ENCODE measurements around the gene CHN2. TPM values are rescaled to one million over a fixed set of nuclear protein-coding genes. Genes with fewer than 3 reads are reported as not detected.

The CHN2 gene
- polyA plus RNA-seq, 1 of the 3 experiments (the other 2 are of a cell fraction): 0.02 TPM

GRCh38 chr7:29518616-29519015 lies 324.0 kb downstream of the CHN2 start:
- no peak overlapping the region for H3K27ac ChIP-seq (ENCODE audit: low read depth in 2 of 2, low read length in 1 of 2)
- H4K20me1 ChIP-seq (ENCODE audit: insufficient read depth): no peaks in the 10 kb centered on the region
- H3K4me2 ChIP-seq: no peak overlapping the region
- H3K9me3 ChIP-seq: no peaks in the 10 kb centered on the region
- H3F3A ChIP-seq (replicated peaks; ENCODE audit: insufficient read depth): no peaks in the 10 kb centered on the region
- CTCF ChIA-PET: no interaction called here
- H2AFZ ChIP-seq (ENCODE audit: low read depth): no peak overlapping the region
- no peak for DNase-seq
- no peaks in the 10 kb centered on the region for H3K4me1 ChIP-seq (ENCODE audit: control insufficient read depth in 1 of 2, insufficient read depth in 2 of 2, low read depth in 1 of 2, low read length in 1 of 2)
- no peaks in the 10 kb centered on the region; the same call in 1 of the 2 replicates for H3K9me2 ChIP-seq
- no peak overlapping the region for H3K9ac ChIP-seq
- POLR2A ChIA-PET: no interaction called here
- H3K4me3 ChIP-seq (ENCODE audit: low read depth in 2 of 2, low read length in 1 of 2): no peak overlapping the region
- no peaks in the 10 kb centered on the region for H3K79me2 ChIP-seq (ENCODE audit: insufficient read depth)
- 51% methylated on average over 1 of the region's 1 CpG for WGBS (ENCODE audit: low lambda C conversion rate)
- H3K27me3 ChIP-seq (ENCODE audit: insufficient read depth): no peaks in the 10 kb centered on the region
- TF ChIP-seq RFX5 (IDR thresholded peaks at IDR 0.05; ENCODE audit: low read length): no peak
- no peak for TF ChIP-seq IRF3 (IDR thresholded peaks at IDR 0.05; ENCODE audit: low read depth, low read length)
- TF ChIP-seq FOSL2 (IDR thresholded peaks at IDR 0.05; ENCODE audit: borderline replicate concordance, low read depth): no peak
- no peak for TF ChIP-seq SIN3A (IDR thresholded peaks at IDR 0.05; ENCODE audit: borderline replicate concordance, low read depth, low read length)
- no peak for TF ChIP-seq MAX (IDR thresholded peaks at IDR 0.05; ENCODE audit: low read depth)
- TF ChIP-seq SMC3 (IDR thresholded peaks at IDR 0.05; ENCODE audit: low read depth, low read length): no peak
- no peak for TF ChIP-seq USF1 (IDR thresholded peaks at IDR 0.05; ENCODE audit: borderline replicate concordance, low read depth)
- TF ChIP-seq FOXM1 (IDR thresholded peaks at IDR 0.05; ENCODE audit: low read depth): no peak
- no peaks in the 10 kb centered on the region for H3K36me3 ChIP-seq (replicated peaks in 1 of 2; ENCODE audit: control insufficient read depth in 1 of 2, insufficient read depth in 2 of 2, low read length in 1 of 2)

GRCh38 chr7:29523728-29524127 lies 329.2 kb downstream of the CHN2 start:
- no peak overlapping the region for H3K9ac ChIP-seq
- TF ChIP-seq YY1 (IDR thresholded peaks at IDR 0.05; ENCODE audit: low read depth): no peak
- TF ChIP-seq TCF12 (IDR thresholded peaks at IDR 0.05): no peak
- TF ChIP-seq SIN3A (IDR thresholded peaks at IDR 0.05; ENCODE audit: borderline replicate concordance, low read depth, low read length): no peak
- no peak for TF ChIP-seq SMC3 (IDR thresholded peaks at IDR 0.05; ENCODE audit: low read depth, low read length)
- TF ChIP-seq CTCF (IDR thresholded peaks at IDR 0.05): no peak
- TF ChIP-seq TEAD4 (IDR thresholded peaks at IDR 0.05; ENCODE audit: borderline replicate concordance, insufficient read depth): no peak
- TF ChIP-seq, protein P1, sequence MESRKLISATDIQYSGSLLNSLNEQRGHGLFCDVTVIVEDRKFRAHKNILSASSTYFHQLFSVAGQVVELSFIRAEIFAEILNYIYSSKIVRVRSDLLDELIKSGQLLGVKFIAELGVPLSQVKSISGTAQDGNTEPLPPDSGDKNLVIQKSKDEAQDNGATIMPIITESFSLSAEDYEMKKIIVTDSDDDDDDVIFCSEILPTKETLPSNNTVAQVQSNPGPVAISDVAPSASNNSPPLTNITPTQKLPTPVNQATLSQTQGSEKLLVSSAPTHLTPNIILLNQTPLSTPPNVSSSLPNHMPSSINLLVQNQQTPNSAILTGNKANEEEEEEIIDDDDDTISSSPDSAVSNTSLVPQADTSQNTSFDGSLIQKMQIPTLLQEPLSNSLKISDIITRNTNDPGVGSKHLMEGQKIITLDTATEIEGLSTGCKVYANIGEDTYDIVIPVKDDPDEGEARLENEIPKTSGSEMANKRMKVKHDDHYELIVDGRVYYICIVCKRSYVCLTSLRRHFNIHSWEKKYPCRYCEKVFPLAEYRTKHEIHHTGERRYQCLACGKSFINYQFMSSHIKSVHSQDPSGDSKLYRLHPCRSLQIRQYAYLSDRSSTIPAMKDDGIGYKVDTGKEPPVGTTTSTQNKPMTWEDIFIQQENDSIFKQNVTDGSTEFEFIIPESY (IDR thresholded peaks at IDR 0.05; ENCODE audit: borderline replicate concordance, low read depth): no peak
- no peak for TF ChIP-seq EZH2phosphoT487 (IDR thresholded peaks at IDR 0.05; ENCODE audit: borderline replicate concordance, low read depth)
- TF ChIP-seq POLR2AphosphoS5 (IDR thresholded peaks at IDR 0.05; ENCODE audit: low read depth, low read length): no peak
- no peak overlapping the region for H3K27ac ChIP-seq (ENCODE audit: low read depth in 2 of 2, low read length in 1 of 2)
- H4K20me1 ChIP-seq (ENCODE audit: insufficient read depth): no peaks in the 10 kb centered on the region
- no peaks in the 10 kb centered on the region for H3K79me2 ChIP-seq (ENCODE audit: insufficient read depth)
- POLR2A ChIA-PET: no interaction called here
- no peak overlapping the region for H3K4me3 ChIP-seq (ENCODE audit: low read depth in 2 of 2, low read length in 1 of 2)
- H3K27me3 ChIP-seq (ENCODE audit: insufficient read depth): no peaks in the 10 kb centered on the region
- no peaks in the 10 kb centered on the region; the same call in 1 of the 2 replicates for H3K9me2 ChIP-seq
- no peaks in the 10 kb centered on the region for H3K4me1 ChIP-seq (ENCODE audit: control insufficient read depth in 1 of 2, insufficient read depth in 2 of 2, low read depth in 1 of 2, low read length in 1 of 2)
- 9% methylated on average over 2 of the region's 2 CpGs for WGBS (ENCODE audit: low lambda C conversion rate)
- no peaks in the 10 kb centered on the region for H3K9me3 ChIP-seq
- H2AFZ ChIP-seq (ENCODE audit: low read depth): no peak overlapping the region
- H3F3A ChIP-seq (replicated peaks; ENCODE audit: insufficient read depth): no peaks in the 10 kb centered on the region
- no peaks in the 10 kb centered on the region for H3K36me3 ChIP-seq (replicated peaks in 1 of 2; ENCODE audit: control insufficient read depth in 1 of 2, insufficient read depth in 2 of 2, low read length in 1 of 2)
- DNase-seq: no peak
- no peak overlapping the region for H3K4me2 ChIP-seq
- CTCF ChIA-PET: interaction anchor here (0.6 to 1.5 kb wide), 2 partner anchors 65 to 586 kb away, joined by 3 read pairs; no protein-coding TSS in a partner anchor
